Activated T-helper 2 cell treated with anti-CD3 and anti-CD28 coated beads, Interferon-gamma antibody, Interleukin-2, Interleukin-4, amounts not matched to agents 10 μg/mL and 5 μg/mL and 100 μg/mL, durations not matched to agents 14 hours and 24 hours and 36 hours (primary cell): ENCODE data around the gene LRCOL1. TPM values are rescaled to one million over a fixed set of nuclear protein-coding genes. Genes with fewer than 3 reads are reported as not detected.

ENCODE experiments used
- DNase-seq: peaks from one replicate; pipeline ENCODE4 v3.0.0; 2021; ENCODE audit warnings: low spot score
- H3K27ac Mint-ChIP-seq: one replicate; pipeline ENCODE4 v1.8.0; 2021; ENCODE audit warnings: mixed read lengths
- H3K27me3 Mint-ChIP-seq: one replicate; pipeline ENCODE4 v1.8.0; 2021; ENCODE audit warnings: low read depth, mixed read lengths
- H3K36me3 Mint-ChIP-seq: one replicate; pipeline ENCODE4 v1.8.0; 2021; ENCODE audit warnings: low read depth, mixed read lengths
- H3K4me1 Mint-ChIP-seq: one replicate; pipeline ENCODE4 v1.8.0; 2021; ENCODE audit warnings: low read depth, mixed read lengths
- H3K4me3 Mint-ChIP-seq: one replicate; pipeline ENCODE4 v1.8.0; 2021; ENCODE audit warnings: low read depth, mild to moderate bottlenecking, moderate library complexity, mixed read lengths
- H3K9me3 Mint-ChIP-seq: one replicate; pipeline ENCODE4 v1.8.0; 2021; ENCODE audit warnings: mixed read lengths
- intact Hi-C: fragments of 100-400 bp; cut with micrococcal nuclease; formaldehyde crosslinking; loops from one replicate; pipeline ENCODE4 v1.15.1; 2023
- total RNA-seq: library from RNA; stranded (reverse); gene quantifications from 2 replicates; pipeline ENCODE4 v1.2.3, GENCODE V29; 2022

LRCOL1 gene
- total RNA-seq, 1 donor from 2014 or later, result not detected

DNA sequence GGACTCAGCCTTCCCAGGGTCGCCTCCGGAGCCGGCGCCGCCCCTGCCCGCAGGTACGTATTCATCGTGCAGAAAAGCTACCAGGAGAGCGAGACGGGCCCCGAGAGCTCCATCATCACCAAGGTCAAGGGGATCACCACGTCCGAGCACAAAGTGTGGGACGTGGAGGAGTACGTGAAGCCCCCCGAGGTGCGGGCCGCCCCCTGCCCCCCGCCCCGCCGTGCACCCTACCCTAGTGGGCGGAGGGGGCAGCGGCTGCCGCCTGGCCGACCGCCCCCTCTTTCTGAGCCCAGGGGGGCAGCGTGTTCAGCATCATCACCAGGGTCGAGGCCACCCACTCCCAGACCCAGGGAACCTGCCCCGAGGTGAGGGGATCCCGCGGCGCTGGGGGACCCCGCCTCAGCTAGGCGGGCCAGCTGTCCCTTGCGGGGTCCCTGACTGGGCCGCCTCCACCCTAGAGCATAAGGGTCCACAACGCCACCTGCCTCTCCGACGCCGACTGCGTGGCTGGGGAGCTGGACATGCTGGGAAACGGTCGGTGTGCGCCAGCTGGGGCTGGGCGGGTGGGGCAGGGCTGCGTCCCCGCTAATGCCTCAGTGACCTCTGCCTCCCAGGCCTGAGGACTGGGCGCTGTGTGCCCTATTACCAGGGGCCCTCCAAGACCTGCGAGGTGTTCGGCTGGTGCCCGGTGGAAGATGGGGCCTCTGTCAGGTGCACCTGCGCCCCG lies 9.2 kb upstream of the LRCOL1 start:
- H3K9me3 Mint-ChIP-seq, result peaks cover 11% of the 10 kb centered on the region
- intact Hi-C loops, result no loop called here
- no peak overlapping the region for H3K4me3 Mint-ChIP-seq
- H3K27me3 Mint-ChIP-seq, result peaks cover 20% of the 10 kb centered on the region
- DNase-seq, result no peak
- H3K36me3 Mint-ChIP-seq, result peaks cover 15% of the 10 kb centered on the region
- no peak overlapping the region for H3K27ac Mint-ChIP-seq
- peaks cover 5% of the 10 kb centered on the region for H3K4me1 Mint-ChIP-seq

- peaks cover 20% of the 10 kb centered on the region for H3K27me3 Mint-ChIP-seq
- DNase-seq, result no peak
- no peak overlapping the region for H3K27ac Mint-ChIP-seq
- peaks cover 14% of the 10 kb centered on the region for H3K36me3 Mint-ChIP-seq
- intact Hi-C loops, result no loop called here
- H3K9me3 Mint-ChIP-seq, result peaks cover 11% of the 10 kb centered on the region
- peaks cover 5% of the 10 kb centered on the region for H3K4me1 Mint-ChIP-seq
- no peak overlapping the region for H3K4me3 Mint-ChIP-seq
Measured at GRCh38 chr12:132619071-132619385, 8.6 kb upstream of the LRCOL1 start.

- intact Hi-C loops, result no loop called here
- H3K27ac Mint-ChIP-seq, result no peak within 1 kb of the TSS
- H3K4me1 Mint-ChIP-seq, result peaks cover 5% of the 10 kb centered on the region
- H3K36me3 Mint-ChIP-seq, result peaks cover 14% of the 10 kb centered on the region
- peaks cover 11% of the 10 kb centered on the region for H3K9me3 Mint-ChIP-seq
- H3K27me3 Mint-ChIP-seq, result peaks cover 20% of the 10 kb centered on the region
- no peak for DNase-seq
- H3K4me3 Mint-ChIP-seq, result no peak within 1 kb of the TSS
Measured at GRCh38 chr12:132618683-132619043, 8.3 kb upstream of the LRCOL1 start, which contains the start of gene P2RX2. P2RX2 (plus strand) TSS chr12:132618776; CDS start chr12:132618817, 41 bp downstream.

- DNase-seq, result no peak
- Mint-ChIP-seq H3K4me1 (peaks cover 5% of the 10 kb centered on the region), H3K9me3 (peaks cover 11% of the 10 kb centered on the region), H3K4me3 (no peak overlapping the region), H3K27me3 (peaks cover 20% of the 10 kb centered on the region), H3K27ac (no peak overlapping the region), H3K36me3 (peaks cover 12% of the 10 kb centered on the region)
- intact Hi-C loops, result no loop called here
Measured at GRCh38 chr12:132617822-132618682, 7.7 kb upstream of the LRCOL1 start.

GRCh38 chr12:132617135-132617701 lies 6.8 kb upstream of the LRCOL1 start:
- intact Hi-C loops, result no loop called here
- H3K4me1 Mint-ChIP-seq, result peaks cover 3% of the 10 kb centered on the region
- peaks cover 7% of the 10 kb centered on the region for H3K36me3 Mint-ChIP-seq
- DNase-seq, result no peak
- H3K9me3 Mint-ChIP-seq, result peaks cover 11% of the 10 kb centered on the region
- no peak overlapping the region for H3K27ac Mint-ChIP-seq
- H3K4me3 Mint-ChIP-seq, result no peak overlapping the region
- peaks cover 21% of the 10 kb centered on the region for H3K27me3 Mint-ChIP-seq

DNA sequence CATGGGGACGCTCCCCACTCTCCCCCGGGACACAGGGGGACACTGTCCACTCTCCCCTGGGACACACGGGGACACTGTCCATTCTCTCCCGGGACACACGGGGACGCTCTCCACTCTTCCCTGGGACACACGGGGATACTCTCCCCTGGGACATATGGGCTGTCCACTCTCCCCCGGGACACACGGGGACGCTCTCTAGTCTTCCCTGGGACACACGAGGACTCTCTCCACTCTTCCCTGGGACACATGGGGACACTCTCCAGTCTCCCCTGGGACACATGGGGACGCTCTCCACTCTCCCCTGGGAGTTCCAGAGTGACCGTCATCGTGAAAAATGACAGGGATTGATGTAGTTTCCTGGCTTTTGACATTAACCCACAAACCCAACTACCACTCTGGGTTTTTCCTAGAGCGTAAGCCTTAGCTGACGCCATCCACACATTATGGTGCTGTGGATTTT lies 5.2 kb upstream of the LRCOL1 start:
- Mint-ChIP-seq H3K4me3 (no peak overlapping the region), H3K4me1 (peaks cover 3% of the 10 kb centered on the region), H3K27ac (no peak overlapping the region), H3K9me3 (peaks cover 11% of the 10 kb centered on the region), H3K27me3 (peaks cover 27% of the 10 kb centered on the region), H3K36me3 (peaks cover 7% of the 10 kb centered on the region)
- no peak for DNase-seq
- intact Hi-C loops, result loop anchor here (1.0 kb wide), 1 partner anchor 200 kb away; no protein-coding TSS in a partner anchor

- Mint-ChIP-seq H3K27ac (no peak overlapping the region), H3K36me3 (peaks cover 7% of the 10 kb centered on the region), H3K4me3 (no peak overlapping the region), H3K27me3 (peaks cover 27% of the 10 kb centered on the region), H3K9me3 (peaks cover 11% of the 10 kb centered on the region), H3K4me1 (peaks cover 3% of the 10 kb centered on the region)
- DNase-seq, result peak; percentile 67
- intact Hi-C loops, result loop anchor here (1.0 kb wide), 1 partner anchor 200 kb away; no protein-coding TSS in a partner anchor
Measured at GRCh38 chr12:132614861-132615578, 4.6 kb upstream of the LRCOL1 start.

GRCh38 chr12:132614029-132614428 lies 3.6 kb upstream of the LRCOL1 start:
- intact Hi-C loops, result no loop called here
- Mint-ChIP-seq H3K27me3 (peaks cover 29% of the 10 kb centered on the region), H3K4me1 (peaks cover 3% of the 10 kb centered on the region), H3K4me3 (no peak overlapping the region), H3K27ac (no peak overlapping the region), H3K36me3 (peaks cover 7% of the 10 kb centered on the region), H3K9me3 (peaks cover 11% of the 10 kb centered on the region)
- no peak for DNase-seq

- intact Hi-C loops, result no loop called here
- H3K9me3 Mint-ChIP-seq, result peaks cover 3% of the 10 kb centered on the region
- H3K36me3 Mint-ChIP-seq, result no peaks in the 10 kb centered on the region
- no peak overlapping the region for H3K27ac Mint-ChIP-seq
- DNase-seq, result no peak
- peaks cover 32% of the 10 kb centered on the region for H3K27me3 Mint-ChIP-seq
- peaks cover 4% of the 10 kb centered on the region for H3K4me1 Mint-ChIP-seq
- H3K4me3 Mint-ChIP-seq, result no peak overlapping the region
Measured at GRCh38 chr12:132611620-132612019, 1.2 kb upstream of the LRCOL1 start.

- Mint-ChIP-seq H3K27ac (no peak overlapping the region), H3K4me1 (peaks cover 6% of the 10 kb centered on the region), H3K27me3 (peaks cover 36% of the 10 kb centered on the region), H3K4me3 (no peak overlapping the region), H3K9me3 (peaks cover 3% of the 10 kb centered on the region), H3K36me3 (no peaks in the 10 kb centered on the region)
- intact Hi-C loops, result no loop called here
- DNase-seq, result no peak
Measured at GRCh38 chr12:132610866-132611602, 652 bp upstream of the LRCOL1 start.

- Mint-ChIP-seq H3K27ac (no peak overlapping the region), H3K4me3 (no peak overlapping the region), H3K36me3 (no peaks in the 10 kb centered on the region), H3K9me3 (no peaks in the 10 kb centered on the region), H3K4me1 (peaks cover 3% of the 10 kb centered on the region), H3K27me3 (peaks cover 33% of the 10 kb centered on the region)
- intact Hi-C loops, result no loop called here
- no peak for DNase-seq
Measured at GRCh38 chr12:132608231-132609171, 1.9 kb downstream of the LRCOL1 start.
